ENCODE data around the gene CST9L. TPM values are rescaled to one million over a fixed set of nuclear protein-coding genes. Genes with fewer than 3 reads are reported as not detected.

Gene CST9L
- total and polyA plus RNA-seq, 2 of the 13 experiments (the other 11 are each of a cell fraction or from before 2014, with no cell fraction given) = 0.15 TPM; not detected in 1

DNA sequence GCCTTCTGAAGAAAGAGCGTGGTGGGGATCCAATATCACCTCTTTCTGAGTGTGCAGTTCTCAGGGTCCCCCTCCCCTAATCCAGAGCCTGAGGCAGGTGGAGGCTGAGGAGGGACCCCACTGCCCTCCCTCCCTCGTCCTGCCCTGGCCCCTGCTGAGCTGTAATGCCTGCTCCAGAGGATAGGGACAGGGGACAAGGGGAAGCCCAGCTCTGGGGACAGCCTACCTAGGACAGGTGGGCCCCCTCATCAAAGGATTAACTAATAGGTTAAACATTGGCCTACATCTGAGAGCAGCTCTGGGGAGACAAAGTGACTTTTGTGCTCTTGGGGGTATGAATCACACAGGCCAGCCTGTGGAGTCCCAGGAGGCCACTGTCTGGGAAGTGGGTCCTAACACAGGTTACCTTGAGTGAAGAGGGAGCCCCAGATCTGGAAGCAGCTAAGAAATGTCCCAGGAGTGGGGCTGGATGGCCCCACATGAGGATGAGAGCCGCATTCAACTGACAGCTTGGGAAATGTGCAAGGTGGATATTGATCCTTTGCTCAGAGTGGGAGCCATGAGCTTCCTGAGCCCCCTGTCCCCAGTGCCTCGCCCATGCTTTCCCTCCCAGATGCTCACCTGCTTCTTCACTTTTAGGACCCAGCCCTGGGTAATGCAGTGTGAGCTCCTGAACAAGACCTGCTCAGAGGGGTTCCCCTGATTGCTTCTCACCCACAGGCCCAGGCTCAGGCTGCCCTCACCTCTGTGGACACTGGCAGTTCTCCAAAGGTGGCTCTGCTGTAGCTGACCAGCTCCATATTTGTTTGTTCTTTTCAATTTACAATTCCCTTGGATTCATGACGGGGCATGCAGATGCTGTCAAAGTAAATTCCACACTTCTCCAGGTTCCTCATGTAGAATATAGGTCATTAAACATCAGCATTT lies 17.8 kb upstream of the CST9L start (continued):
- TF ChIP-seq KAT7 (CRISPR knock-in tag; IDR thresholded peaks at IDR 0.05; ENCODE audit: borderline replicate concordance) (0 out of 2 replicates have a peak, but pooled peaks have one; percentile 19), NFKB2 (CRISPR knock-in tag; IDR thresholded peaks at IDR 0.05; ENCODE audit: borderline replicate concordance) (peak; percentile 82; the same call in 1 of the 2 replicates), ISX (CRISPR knock-in tag; conservative IDR thresholded peaks at IDR 0.05) (no peak), KDM2A (CRISPR knock-in tag; IDR thresholded peaks at IDR 0.05; ENCODE audit: borderline replicate concordance, low read depth) (no peak), ZNF883 (CRISPR knock-in tag; IDR thresholded peaks at IDR 0.05; ENCODE audit: not compliant biosample characterization) (no peak), ATM (IDR thresholded peaks at IDR 0.05; ENCODE audit: borderline replicate concordance) (no peak), RARA (CRISPR knock-in tag; IDR thresholded peaks at IDR 0.05) (peak; percentile 79), SRSF1 (optimal IDR thresholded peaks at IDR 0.05; ENCODE audit: low read depth, low read length) (no peak), FIP1L1 (IDR thresholded peaks at IDR 0.05; ENCODE audit: borderline replicate concordance, insufficient read depth, low read depth, low read length) (no peak), EHMT2 (IDR thresholded peaks at IDR 0.05; ENCODE audit: borderline replicate concordance, low read depth, low read length) (peak; percentile 67; the same call in 1 of the 2 replicates), ZFP36L2 (CRISPR knock-in tag; IDR thresholded peaks at IDR 0.05) (no peak), SP2 (CRISPR knock-in tag; IDR thresholded peaks at IDR 0.05) (no peak), ZNF235 (CRISPR knock-in tag; IDR thresholded peaks at IDR 0.05; ENCODE audit: borderline replicate concordance) (no peak), PAWR (CRISPR knock-in tag; IDR thresholded peaks at IDR 0.05; ENCODE audit: borderline replicate concordance) (no peak), HMG20B (CRISPR knock-in tag; conservative IDR thresholded peaks at IDR 0.05) (no peak)
- TF ChIP-seq, protein P1, sequence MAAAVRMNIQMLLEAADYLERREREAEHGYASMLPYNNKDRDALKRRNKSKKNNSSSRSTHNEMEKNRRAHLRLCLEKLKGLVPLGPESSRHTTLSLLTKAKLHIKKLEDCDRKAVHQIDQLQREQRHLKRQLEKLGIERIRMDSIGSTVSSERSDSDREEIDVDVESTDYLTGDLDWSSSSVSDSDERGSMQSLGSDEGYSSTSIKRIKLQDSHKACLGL (CRISPR knock-in tag; IDR thresholded peaks at IDR 0.05) = peak; percentile 24
- TF ChIP-seq, protein P2, sequence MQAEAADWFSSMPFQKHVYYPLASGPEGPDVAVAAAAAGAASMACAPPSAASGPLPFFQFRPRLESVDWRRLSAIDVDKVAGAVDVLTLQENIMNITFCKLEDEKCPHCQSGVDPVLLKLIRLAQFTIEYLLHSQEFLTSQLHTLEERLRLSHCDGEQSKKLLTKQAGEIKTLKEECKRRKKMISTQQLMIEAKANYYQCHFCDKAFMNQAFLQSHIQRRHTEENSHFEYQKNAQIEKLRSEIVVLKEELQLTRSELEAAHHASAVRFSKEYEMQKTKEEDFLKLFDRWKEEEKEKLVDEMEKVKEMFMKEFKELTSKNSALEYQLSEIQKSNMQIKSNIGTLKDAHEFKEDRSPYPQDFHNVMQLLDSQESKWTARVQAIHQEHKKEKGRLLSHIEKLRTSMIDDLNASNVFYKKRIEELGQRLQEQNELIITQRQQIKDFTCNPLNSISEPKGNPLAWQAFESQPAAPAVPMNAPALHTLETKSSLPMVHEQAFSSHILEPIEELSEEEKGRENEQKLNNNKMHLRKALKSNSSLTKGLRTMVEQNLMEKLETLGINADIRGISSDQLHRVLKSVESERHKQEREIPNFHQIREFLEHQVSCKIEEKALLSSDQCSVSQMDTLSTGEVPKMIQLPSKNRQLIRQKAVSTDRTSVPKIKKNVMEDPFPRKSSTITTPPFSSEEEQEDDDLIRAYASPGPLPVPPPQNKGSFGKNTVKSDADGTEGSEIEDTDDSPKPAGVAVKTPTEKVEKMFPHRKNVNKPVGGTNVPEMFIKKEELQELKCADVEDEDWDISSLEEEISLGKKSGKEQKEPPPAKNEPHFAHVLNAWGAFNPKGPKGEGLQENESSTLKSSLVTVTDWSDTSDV (CRISPR knock-in tag; IDR thresholded peaks at IDR 0.05) = no peak; the same call in 1 of the 2 replicates
- TF ChIP-seq, protein P3, sequence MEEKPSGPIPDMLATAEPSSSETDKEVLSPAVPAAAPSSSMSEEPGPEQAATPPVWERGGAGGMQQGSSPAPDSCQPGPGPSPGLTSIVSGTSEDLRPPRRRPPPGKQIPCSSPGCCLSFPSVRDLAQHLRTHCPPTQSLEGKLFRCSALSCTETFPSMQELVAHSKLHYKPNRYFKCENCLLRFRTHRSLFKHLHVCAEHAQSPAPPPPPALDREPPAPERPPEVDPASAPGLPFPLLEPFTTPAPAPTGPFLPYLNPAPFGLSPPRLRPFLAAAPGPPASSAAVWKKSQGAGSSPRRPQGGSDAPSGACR (CRISPR knock-in tag; IDR thresholded peaks at IDR 0.05) = peak; percentile 71; the same call in 1 of the 2 replicates
- TF ChIP-seq, protein P4, sequence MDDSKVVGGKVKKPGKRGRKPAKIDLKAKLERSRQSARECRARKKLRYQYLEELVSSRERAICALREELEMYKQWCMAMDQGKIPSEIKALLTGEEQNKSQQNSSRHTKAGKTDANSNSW (CRISPR knock-in tag; IDR thresholded peaks at IDR 0.05; ENCODE audit: borderline replicate concordance) = no peak
- TF ChIP-seq, protein P5, sequence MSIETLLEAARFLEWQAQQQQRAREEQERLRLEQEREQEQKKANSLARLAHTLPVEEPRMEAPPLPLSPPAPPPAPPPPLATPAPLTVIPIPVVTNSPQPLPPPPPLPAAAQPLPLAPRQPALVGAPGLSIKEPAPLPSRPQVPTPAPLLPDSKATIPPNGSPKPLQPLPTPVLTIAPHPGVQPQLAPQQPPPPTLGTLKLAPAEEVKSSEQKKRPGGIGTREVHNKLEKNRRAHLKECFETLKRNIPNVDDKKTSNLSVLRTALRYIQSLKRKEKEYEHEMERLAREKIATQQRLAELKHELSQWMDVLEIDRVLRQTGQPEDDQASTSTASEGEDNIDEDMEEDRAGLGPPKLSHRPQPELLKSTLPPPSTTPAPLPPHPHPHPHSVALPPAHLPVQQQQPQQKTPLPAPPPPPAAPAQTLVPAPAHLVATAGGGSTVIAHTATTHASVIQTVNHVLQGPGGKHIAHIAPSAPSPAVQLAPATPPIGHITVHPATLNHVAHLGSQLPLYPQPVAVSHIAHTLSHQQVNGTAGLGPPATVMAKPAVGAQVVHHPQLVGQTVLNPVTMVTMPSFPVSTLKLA (IDR thresholded peaks at IDR 0.05) = no peak
- TF ChIP-seq, protein P6, sequence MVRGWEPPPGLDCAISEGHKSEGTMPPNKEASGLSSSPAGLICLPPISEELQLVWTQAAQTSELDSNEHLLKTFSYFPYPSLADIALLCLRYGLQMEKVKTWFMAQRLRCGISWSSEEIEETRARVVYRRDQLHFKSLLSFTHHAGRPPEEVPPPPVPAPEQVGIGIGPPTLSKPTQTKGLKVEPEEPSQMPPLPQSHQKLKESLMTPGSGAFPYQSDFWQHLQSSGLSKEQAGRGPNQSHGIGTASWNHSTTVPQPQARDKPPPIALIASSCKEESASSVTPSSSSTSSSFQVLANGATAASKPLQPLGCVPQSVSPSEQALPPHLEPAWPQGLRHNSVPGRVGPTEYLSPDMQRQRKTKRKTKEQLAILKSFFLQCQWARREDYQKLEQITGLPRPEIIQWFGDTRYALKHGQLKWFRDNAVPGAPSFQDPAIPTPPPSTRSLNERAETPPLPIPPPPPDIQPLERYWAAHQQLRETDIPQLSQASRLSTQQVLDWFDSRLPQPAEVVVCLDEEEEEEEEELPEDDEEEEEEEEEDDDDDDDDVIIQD (CRISPR knock-in tag; IDR thresholded peaks at IDR 0.05; ENCODE audit: low read depth) = peak; percentile 58; the same call in 1 of the 2 replicates
